DMS114 treated with DMSO at 0.1 percent for 48 hours (cell line): ENCODE data around the gene SOX18.
A peak's percentile ranks its signal among the peaks of the same experiment; 100 is the strongest.

Source experiments
- DNase-seq: peaks from one replicate; lab custom pipeline; 2025; ENCODE audit not compliant: unreplicated experiment; lab: John Stamatoyannopoulos, UW

Gene SOX18

DNA sequence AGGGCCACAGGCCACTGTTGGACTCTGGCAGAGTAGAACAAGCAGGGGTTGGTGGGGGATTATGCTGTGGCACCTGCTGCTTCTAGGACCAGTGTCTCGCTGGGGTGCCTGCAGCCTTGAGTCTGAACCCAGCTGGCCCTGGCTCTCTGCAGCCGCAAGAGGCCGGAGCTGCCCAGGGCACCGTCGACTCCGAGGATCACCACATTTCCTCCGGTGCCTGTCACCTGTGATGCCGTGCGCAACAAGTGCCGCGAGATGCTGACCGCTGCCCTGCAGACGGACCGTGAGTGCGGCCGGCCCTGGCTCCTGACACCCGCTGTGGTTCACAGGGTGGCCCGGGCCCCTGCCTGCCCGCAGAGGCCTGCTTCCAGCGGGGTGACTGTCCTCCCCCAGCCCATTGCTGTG lies 19.8 kb upstream of the SOX18 start:
- no peak for DNase-seq

DNA sequence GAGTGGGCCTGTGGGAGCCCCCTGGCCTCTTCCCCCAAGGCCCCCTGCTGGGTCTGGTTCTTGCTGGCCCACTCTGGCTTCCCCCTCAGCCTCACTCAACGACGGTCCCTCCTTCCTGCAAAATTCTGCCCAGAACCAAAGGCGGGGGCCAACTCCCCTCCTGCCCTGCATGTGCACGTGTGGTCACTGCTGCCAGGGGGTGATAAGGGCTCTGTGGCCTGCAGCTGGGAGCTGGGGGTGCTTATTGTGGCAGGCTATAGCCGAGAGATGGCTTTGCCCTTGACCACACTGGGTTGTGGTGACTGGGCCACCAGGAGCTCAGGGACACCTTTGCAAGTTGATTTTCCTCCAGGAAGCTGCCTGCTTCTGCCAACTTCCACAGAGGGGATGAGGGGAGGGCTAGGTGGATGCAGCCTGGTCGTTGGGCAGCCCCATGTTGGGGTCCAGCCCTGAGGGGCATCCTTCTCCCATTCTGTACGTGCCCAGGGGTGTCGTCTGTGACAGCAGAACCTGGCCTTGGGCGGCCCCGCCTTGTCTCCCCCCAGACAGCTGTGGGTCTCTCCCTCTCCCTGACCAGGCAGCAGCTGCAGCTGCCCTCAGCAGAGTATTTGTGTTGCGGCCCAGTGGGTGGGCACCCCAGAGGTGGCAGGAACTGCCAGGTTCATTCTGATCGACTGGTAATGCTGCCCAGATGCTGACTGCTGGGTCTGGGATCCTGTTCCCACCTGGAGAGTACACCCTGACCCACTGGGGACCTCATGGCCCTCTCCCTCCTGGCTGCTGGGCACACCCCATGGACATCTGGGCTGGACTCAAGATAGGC lies 19.2 kb upstream of the SOX18 start:
- no peak for DNase-seq

DNA sequence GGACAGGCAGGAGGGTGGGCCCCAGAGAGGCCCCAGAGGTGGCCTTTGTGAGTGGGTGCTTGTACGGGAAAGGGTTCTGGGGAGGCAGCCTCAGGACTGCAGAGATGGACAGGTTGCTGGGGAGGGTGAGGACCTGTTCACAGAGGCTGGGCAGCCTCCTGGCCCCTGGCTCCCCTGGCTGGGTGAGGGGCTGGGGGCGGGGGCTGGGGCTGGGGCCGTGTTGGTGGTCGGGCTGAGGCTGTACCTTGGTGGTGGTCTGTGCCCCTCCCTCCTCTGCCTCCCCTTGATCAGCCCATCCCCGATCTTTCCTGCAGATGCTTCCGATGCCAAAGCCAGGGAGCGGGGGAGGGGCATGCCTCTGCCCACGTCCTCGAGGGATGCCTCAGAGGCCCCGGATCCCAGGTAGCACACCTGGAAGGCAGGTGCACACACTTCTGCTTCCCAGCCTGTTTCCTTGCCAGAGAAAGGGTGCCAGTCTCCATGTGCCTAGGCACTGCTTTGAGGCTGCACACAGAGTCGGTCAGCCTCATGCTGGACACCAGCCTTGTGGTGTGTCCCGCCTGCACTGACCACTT lies 18.4 kb upstream of the SOX18 start:
- DNase-seq = no peak

DNA sequence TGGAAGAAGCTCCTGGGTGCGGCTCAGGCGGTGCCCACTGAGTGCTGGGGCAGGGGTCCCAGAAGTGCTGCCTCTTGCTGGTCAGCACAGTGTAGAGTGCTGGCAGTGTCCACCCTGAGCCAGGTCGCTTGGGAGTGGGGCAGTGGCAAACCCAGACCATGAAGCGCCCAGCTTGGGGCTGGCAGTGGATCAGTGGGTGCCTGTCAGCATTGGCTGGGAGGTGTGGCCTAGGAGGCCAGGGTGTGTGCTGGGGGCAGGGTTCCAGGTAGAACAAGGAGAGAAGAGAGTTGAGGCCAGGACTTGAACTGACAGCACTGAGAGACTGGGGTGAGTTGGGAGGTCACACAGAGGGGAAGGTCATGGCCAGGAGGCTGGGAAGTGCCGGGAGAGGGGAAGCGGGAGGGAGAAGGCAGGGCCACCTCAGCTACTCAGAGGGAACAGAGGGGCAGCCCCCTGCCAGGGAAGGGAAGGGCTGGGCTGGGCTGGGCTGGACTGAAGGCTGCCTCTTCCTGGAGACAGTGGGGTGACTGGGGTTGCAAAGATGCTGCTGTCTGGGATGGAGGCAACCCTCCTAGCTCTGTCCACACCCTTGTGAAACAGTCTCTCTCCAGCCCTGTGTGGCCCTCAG lies 17.7 kb upstream of the SOX18 start:
- DNase-seq = no peak

DNA sequence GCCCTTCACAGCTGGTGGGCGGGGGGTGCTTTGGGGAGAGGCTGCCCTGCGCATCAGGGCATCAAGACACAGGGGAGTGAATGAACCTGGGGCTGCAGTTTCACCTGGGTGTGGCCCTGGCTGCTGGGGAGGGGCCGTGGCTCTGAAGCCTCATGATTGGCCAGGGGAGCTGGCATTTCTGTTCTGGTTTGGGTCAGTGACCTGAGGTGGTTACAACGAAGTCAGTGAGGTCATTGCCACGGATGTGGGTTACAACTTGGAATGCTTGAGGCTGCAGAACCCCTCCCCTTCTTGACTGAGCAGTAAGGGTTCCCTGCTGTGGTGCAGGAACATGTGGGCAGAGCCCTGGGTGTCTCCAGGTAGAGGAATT lies 16.5 kb upstream of the SOX18 start:
- DNase-seq = no peak

DNA sequence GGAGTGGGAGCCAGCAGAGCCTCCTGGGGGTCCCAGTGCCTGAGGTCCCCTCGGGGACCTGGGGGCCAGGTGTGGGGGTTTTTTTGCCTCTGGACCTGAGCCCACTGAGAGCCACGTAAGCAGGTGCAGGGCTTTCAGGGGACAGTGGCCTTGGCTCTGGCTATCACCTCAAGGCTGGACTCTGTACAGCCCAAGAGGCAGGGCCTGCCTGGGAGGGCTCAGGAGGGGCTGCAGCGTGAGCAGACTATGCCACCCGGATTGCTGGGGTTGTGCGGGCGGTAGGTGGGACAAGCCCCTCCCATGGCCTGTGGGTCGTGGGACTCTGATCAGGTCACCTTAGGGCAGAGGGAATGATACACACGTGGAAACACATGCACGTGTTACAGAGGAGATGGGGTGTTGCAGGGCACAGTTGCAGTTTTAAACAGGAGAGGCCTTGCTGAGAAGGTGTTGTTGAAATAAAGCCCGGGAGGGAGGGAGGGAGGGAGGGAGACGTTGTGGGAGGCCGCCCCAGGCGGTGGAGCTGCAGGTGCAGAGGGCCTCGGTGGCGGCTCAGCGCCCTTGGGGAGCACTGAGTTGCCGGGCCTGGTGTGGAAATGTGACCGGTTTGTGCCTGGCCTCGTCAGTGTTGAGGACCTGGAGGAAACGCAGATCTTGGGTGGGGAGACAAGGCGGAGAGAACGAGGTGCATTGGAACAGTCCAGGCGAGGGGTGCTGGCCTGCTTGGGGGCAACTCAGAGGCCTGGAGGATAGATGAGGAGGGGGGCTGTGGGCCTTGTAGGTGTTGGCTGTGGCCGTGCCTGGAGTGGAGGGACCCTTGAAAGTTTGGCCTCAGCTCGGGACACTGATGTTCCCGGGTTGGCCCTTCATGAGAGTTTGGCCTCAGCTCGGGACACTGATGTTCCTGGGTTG lies 15.9 kb upstream of the SOX18 start:
- DNase-seq = no peak

DNA sequence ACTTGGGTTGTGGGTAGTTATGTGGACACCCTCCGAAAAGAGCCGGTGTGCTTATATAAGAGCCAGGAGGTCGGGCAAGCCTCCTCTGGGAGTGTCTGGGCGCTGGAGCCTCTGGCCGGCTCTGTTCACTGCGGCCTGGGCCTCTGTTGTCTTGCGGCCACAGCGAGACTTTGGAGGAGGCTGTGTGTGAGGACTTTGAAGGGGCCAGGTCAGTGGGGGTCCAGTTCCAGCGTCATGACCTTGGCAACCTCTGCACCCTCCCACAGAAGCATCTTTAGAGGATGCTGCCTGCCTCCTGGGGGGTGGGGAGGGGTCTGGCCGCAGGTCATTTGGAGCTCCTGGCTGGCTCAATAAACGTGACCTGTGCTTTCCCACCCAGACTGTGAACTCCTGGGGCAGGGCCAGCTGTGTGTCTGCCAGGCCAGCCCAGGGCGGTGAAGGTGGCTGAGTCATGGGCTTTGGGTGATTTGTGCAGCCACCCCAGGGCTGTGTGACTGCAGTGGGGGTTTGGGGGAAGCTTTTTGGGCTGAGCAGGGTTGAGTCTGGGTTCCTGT lies 14.8 kb upstream of the SOX18 start:
- no peak for DNase-seq

DNA sequence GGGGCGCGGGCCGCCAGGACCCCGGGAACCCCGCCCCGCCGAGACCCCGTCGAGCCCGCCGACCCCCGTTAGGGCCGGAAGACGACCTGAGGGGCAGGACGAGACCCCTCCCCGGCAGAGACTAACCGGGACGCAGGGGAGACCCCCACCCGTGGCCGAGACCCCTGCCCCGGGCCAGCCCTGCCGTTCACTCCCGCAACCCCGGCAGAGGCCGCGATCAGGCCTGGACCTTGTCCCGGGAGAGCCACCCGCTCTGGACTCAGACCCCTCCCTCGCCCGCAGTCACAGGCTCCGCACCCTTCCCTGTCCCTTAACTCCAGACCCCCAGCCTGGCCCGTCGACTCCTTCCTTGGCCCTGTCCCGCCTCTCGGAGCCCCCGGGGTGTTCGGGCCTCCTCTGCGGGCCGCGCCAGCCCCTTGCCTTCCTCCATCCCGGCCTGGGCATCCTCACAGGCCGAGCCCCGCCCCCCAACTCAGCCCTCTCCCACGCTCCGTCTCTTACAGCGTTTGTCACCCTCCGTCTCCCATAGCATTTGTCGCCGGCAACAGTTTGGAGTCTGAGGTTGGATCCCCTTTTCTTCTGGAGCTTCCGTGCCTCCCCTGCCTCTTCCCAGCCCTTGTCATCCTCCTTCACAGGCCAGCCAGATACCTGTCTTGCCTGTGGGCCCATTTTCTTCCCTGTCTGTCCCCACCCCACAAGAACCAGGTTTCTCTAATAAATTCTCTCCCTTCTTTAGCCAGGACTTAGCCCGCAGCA lies 14.1 kb upstream of the SOX18 start:
- no peak for DNase-seq

DNA sequence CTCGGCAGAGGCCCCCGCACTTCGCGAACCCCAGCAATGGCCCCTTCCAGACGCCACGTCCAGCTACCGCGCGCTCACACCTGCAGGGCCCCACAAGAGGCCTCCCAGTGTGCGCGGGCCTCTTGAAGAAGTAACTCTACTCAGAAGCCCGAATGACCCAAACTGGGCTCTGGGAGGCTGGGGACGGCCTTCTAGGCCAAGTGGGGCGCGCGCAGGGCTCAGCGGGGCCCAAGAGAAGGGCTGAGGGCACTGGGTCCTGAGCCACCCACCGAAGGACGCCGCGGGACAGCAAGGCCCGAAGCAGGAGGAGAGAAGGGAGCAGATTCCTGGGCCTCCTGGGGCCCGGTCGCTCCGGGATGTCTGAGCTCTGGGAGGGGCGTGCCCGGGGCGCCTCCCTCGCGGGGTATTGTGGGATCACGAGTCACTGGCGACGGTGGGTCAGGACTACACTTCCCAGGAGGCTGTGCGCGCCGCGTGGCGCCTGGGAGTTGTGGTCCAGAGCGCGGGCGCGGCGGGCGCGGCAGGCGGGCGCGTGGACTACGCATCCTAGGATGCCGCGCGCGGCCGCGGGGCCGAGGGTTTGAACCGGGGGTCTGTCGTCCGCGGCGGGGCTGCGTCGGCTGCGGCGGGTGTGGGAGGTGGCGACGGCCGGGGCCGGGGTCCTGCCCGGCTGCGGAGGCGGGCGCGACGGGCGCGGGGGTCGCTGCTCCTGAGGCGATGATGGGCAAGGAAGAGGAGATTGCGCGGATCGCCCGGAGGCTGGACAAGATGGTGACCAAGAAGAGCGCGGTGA lies 13.4 kb upstream of the SOX18 start, which contains the start of gene TCEA2:
Gene TCEA2 (plus strand): TSS at position 603 of the 793 bp plus-strand sequence. CDS start 115 bp downstream, at position 718.
- peak; percentile 91 for DNase-seq

DNA sequence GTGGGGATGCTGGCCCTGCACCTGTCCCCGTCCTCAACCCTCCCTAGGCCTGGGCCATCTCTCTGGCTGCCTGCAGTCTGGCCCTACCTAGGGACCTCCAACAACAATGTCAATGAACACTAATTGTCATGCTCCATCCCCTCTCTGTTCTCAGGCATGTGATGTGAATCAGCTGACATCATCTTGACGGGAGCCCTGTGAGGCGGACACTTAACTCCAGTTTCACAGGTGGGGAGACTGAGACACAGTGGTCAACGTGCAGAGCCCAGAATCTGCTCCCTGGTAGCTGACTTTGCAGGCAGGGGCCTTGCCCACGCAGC lies 12.8 kb upstream of the SOX18 start:
- no peak for DNase-seq

DNA sequence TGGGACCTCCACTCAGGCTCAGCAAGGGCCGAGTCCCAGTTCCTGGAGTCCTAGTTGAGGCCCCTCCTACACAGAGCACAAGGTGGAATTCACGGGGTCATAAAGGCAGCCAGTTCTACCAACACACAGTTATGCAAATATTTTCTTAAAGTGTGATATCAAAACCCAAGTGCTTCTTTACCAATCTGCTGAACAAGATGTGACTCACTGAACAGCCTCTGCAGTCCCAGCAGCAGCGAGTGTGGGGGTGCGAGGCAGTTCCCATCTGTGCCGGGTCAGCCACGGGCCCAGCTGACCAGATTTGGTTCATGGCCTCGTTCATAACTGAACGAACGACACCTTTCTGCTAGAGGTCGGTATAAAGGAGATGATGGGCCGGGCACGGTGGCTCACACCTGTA lies 9.1 kb upstream of the SOX18 start:
- no peak for DNase-seq

DNA sequence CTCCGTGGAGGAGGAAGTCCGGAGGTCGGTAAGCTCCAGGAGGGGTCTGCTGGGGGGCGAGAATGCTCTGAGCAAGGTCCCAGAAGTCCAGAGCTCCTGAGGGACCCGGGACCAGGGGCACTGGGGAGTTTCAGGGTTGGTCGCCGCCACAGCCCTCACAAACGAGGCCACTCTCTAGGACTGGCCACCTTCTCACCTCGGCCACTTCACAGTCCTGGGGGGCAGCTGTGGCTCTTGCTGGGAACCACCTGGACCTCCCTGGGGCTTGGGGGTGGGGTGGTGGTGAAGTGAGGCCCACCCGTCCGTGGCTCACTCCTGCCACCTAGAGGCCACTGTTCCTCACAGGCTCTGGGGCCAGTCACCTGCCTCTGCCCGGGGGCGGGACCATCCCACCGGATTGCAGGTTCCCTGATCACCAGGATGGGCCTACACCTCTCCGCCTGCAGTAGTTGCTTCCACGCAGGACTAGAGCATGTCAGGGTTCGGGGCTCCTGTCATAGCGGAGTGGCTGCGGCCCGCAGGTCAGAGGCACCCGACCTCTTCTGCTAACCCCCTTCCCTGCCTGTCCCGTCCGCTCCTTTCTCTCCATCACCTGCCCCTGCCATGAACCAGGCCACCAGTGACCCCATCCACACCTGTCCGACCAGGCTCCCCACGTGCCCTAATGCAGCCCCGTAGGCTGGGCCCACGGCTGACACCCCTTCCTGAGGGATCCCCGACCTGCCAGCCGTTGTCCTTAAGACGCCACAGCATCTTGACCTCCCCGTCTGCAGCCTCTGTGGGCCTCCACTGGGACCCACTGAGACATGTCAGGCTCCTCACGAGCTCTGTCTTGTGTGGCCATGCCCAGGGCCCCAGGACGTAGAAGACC lies 8.4 kb upstream of the SOX18 start:
- DNase-seq = peak; percentile 31

DNA sequence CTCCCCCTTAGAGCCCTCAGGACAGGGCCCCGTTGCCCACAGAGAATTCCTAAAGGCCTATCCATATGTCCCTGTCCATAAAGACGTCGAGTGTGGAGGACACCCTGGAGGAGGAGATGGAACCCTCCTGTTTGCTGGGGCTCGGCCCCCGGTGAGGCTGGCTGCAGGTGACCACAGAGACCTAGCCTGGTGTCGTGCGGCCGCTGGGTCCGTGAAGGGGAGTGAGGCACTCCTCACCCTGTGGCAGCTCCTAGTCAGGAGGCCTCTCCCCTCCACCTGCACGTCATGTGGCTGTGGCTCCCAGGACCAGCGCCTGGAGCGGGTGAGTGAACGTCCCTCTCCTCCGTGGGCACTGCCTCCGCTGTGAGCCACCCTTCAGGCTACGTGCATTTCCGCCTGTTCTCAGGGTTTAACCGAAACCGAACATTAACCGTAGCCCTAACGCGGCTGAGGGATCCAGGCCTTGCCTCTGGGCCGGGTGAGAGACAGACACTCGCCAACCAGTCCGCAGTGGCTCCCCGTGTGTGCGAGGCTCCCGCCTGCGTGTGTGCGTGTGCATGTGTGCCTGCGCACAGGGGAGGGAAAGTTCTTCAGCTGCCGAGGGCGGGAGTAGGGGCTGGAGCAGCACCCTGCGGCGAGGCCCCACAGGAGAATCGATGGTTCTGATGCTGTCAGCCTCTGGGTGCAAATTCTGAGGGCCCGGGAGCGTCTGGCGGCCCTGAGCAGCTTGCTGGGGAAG lies 7.6 kb upstream of the SOX18 start:
- no peak for DNase-seq

DNA sequence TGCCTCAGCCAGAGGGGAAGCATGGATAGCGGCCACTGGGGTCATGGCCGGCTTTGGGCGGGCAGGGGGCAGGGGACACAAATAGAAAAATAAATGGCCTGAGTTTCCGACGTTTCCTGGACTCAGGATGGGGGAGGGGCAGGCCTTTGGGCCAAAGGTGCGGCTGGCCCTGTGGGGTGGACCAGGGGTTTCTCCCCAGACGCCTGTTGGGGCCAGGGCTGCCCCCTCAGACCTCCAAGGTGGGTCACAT lies 7.1 kb upstream of the SOX18 start:
- DNase-seq = no peak

DNA sequence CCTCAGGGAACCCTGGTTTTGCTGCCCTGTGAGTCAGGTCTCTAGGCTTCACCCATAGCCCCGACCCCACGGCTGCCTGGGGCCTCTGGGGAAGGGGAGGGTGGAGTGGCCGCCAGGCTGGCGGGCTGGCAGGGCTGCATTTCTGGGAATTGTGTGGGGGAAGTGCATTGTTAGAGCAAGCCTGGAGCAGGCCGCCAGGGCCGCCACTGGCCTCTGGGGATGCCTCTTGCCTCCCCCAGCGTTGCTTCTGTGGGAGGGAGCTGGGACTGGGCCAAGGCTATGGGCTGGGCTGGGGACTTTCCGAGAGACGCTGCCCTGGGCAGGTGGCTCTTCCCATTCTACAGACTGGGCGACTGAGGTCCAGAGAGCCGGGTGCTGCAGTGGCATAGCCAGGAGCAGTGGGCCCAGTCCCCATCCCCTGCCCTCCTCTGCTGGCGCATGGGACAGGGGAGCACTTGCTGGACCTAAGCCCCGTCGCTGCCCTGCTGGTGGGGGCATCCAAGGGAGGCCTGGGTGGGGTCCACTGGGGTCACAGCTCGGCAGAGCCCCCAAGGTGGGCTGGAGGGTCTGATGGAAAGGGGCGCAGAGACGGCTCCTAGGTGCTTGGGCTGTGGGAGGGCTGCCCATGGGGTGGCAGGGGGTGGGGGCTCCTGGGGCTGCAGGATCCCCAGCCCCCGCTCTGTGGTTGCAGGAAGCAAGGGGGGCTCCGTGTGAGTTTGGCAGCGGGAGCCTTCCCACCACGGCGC lies 6.6 kb upstream of the SOX18 start:
- no peak for DNase-seq

DNA sequence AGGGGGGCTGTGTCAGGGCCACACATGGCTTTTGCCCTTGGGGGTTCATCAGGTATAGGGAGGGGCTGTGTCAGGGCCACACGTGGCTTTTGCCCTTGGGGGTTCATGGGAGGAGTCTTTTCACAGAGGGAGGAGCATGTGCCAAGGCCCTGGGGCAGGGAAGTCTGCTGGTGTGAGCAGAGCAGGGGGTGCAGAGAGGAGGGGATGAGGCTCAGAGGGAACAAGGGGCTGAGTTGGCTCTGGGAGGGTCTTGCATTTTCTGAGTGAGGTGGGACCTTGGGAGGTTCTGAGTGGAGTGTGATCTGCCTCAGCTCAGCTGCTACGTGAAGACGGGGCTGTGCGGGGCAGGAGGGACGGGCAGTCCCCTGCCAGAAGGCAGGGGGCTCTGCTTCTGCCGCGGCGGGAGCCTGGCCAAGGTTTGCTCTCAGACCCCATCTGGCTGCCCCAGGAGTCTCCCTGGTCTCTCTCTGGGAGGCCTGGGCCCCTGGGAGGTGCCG lies 6.0 kb upstream of the SOX18 start:
- no peak for DNase-seq

DNA sequence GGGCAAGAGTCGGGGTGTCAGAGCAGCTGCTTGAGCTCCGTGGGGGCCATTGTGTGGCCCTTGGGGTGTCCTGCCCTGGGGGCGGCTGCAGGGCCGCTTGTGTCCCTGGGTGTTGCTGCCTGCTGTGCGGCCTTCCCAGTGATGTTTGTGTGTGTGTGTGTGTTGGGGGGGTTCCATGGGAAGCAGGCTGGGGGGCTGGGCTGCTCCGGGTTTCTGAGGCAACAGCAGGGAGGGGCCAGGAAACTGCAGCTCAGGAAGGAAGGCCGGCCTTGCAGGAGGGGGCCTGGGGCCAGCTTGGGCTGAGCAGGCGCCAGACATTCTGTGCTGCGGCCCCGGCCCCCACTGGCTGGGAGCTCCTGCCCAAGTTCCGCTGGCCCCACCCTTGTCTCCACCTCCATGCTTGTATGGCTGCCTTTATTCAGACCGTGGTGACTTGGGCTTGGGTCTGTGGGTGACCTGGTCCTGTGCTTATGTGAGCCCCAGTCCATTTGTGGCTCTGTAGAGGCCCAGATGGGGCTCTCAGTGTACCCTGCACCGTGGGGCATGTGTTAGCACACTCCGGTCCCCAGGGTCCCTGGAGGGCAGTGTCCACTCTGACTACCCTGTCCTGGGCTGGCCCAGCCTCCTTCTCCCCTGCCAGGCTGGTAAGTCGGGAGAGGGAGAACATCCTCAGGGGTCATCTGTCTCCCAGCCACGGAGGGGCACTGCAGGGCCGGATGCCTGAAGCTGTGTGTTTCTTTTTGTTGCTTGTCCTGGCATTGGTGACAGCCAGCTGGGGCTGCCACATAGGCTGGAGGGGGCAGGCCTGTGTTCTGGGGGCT lies 4.6 kb upstream of the SOX18 start:
- no peak for DNase-seq
